Left ventricle myocardium inferior (tissue), 1 donor: ENCODE data around the gene KRTAP1-4. TPM values are rescaled to one million over a fixed set of nuclear protein-coding genes. Genes with fewer than 3 reads are reported as not detected.

Source experiments
- DNase-seq: peaks from one replicate; pipeline ENCODE4 v3.0.0-alpha.2; 2020
- H3K27ac ChIP-seq: fragments of 200-600 bp; replicated peaks from 2 replicates; pipeline ENCODE4 v1.8.0; 2021
- H3K27me3 ChIP-seq: fragments of 200-600 bp; 2 replicates; pipeline ENCODE4 v1.8.0; 2021; ENCODE audit warnings: low read depth
- H3K36me3 ChIP-seq: fragments of 200-600 bp; 2 replicates; pipeline ENCODE4 v1.8.0; 2021
- H3K4me1 ChIP-seq: fragments of 200-600 bp; 2 replicates; pipeline ENCODE4 v1.8.0; 2021
- H3K4me3 ChIP-seq: fragments of 200-600 bp; 2 replicates; pipeline ENCODE4 v1.8.0; 2021; ENCODE audit warnings: mild to moderate bottlenecking, moderate library complexity
- H3K9me3 ChIP-seq: fragments of 200-600 bp; replicated peaks from 2 replicates; pipeline ENCODE4 v1.8.0; 2021
- intact Hi-C: fragments of 100-400 bp; cut with micrococcal nuclease; formaldehyde crosslinking; loops from one replicate; pipeline ENCODE4 v1.11.0; 2022
- total RNA-seq: library from RNA; stranded (reverse); fragmentation: NEBNext Ultra II Directional; extraction: Animal tissue kit (Norgen Biotek cat#: 25700); gene quantifications from one replicate; pipeline ENCODE4 v1.2.1, GENCODE V29; 2021
- TF ChIP-seq, protein P1 (sequence below): fragments of 200-600 bp; IDR thresholded peaks from 2 replicates; pipeline ENCODE4 v1.8.0; 2021; ENCODE audit warnings: antibody characterized with exemption, mild to moderate bottlenecking, borderline replicate concordance
- donor health status: DM: no; HTN: yes; CAD: no; lungs with severe emphysema.

The KRTAP1-4 gene
- total RNA-seq, 1 donor from 2014 or later: not detected

DNA sequence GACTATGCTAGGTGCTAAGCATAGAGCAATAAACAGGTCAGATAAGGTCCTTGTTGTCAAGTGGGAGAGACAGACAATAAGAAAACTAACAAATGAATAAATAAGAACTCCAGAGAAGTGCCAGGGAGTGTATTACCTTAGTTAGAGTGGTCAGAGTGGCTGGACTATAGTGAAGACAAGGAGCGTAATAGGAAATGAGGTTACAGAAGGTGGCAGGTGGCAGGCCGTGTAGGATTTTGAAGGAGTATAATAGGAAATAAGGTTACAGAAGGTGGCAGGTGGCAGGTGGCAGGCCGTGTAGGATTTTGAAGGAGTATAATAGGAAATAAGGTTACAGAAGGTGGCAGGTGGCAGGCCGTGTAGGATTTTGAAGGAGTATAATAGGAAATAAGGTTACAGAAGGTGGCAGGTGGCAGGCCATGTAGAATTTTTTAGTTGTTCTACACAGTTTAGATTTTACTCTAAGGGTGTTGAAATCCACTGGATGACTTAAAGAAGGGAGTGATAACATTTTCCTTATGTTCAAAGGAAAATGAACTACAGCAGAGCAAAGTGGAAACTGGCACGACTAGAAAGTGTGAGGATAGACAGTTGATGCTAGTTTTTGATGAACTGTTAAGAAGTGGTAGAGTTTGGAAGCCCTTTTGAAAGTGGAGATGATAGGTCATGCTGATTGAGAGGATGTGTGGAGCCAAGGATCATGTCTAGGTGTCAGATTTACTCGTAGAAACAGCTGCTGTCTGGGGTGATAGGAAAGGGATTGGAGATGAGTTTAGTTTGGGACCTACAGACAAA is 17.5 kb downstream of the KRTAP1-4 start:
- Histone ChIP-seq H3K36me3 (no peaks in the 10 kb centered on the region), H3K9me3 (no peaks in the 10 kb centered on the region), H3K27me3 (no peaks in the 10 kb centered on the region), H3K4me1 (peaks cover 8% of the 10 kb centered on the region), H3K4me3 (no peak overlapping the region), H3K27ac (no peak overlapping the region)
- intact Hi-C loops: no loop called here
- no peak for DNase-seq
- TF ChIP-seq, protein P1, sequence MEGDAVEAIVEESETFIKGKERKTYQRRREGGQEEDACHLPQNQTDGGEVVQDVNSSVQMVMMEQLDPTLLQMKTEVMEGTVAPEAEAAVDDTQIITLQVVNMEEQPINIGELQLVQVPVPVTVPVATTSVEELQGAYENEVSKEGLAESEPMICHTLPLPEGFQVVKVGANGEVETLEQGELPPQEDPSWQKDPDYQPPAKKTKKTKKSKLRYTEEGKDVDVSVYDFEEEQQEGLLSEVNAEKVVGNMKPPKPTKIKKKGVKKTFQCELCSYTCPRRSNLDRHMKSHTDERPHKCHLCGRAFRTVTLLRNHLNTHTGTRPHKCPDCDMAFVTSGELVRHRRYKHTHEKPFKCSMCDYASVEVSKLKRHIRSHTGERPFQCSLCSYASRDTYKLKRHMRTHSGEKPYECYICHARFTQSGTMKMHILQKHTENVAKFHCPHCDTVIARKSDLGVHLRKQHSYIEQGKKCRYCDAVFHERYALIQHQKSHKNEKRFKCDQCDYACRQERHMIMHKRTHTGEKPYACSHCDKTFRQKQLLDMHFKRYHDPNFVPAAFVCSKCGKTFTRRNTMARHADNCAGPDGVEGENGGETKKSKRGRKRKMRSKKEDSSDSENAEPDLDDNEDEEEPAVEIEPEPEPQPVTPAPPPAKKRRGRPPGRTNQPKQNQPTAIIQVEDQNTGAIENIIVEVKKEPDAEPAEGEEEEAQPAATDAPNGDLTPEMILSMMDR: no peak

DNA sequence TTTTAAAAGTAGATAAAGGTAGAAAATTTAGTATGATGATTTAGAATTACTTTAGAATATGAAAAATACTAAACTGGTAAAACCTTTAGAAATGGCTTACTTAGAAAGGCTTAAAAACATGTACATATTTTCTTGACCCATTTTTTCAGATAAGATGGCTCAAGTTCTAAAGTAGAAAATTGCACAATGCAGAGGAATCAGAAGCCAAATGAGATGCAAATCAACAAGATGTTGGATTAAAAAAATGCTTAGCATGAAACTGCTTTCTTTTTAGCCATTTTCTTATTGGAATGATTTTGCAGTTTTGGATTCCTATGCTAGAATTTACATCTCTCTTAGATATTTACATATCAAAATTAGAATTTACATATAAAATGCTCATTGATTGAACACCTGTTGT is 19.6 kb downstream of the KRTAP1-4 start:
- DNase-seq: no peak
- intact Hi-C loops: no loop called here
- H3K4me3 ChIP-seq: no peak overlapping the region
- no peaks in the 10 kb centered on the region for H3K9me3 ChIP-seq
- TF ChIP-seq, protein P1: no peak
- no peak overlapping the region for H3K27ac ChIP-seq
- H3K27me3 ChIP-seq: no peaks in the 10 kb centered on the region
- no peaks in the 10 kb centered on the region for H3K36me3 ChIP-seq
- peaks cover 8% of the 10 kb centered on the region for H3K4me1 ChIP-seq

DNA sequence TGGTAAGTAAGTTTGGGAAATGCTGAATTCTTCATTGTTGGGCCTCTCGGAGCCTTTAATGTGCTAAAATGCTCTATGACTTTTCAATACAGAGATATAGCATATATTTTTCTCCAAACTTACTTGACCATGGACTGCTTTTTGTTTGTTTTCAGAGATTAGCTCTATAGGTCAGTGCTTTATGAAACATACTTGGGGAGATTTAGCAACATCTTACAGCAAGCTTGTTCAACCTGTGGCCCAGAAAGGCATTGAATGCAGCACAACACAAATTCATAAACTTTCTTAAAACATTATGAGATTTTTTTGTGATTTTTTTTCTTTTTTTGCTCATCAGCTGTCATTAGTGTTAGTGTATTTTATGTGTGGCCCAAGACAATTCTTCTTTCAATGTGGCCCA is 20.1 kb downstream of the KRTAP1-4 start:
- Histone ChIP-seq H3K27ac (no peak overlapping the region), H3K36me3 (no peaks in the 10 kb centered on the region), H3K9me3 (no peaks in the 10 kb centered on the region), H3K27me3 (no peaks in the 10 kb centered on the region), H3K4me1 (peaks cover 8% of the 10 kb centered on the region), H3K4me3 (no peak overlapping the region)
- TF ChIP-seq, protein P1: no peak
- intact Hi-C loops: no loop called here
- DNase-seq: no peak

DNA sequence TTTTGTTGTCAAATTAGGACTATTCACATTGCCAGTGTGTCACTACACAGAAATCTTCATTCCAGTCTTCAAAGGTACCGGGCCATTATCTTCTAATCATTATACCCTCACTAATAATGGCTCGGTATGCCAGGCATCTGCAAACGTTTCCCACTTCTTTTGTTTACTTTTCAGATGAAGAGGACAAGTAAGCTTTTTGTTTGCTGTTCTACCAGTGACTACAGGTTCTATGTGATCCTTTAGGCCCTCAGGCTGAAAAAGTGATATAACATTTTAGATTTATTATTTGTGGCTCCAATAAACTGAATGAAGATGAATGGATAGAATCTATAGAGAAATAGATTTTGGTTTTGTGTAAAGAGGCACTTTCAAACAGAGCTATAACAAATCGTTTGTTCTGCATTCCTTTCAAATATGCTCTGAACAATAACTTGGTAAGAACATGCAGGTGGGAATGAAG is 20.7 kb downstream of the KRTAP1-4 start:
- H3K4me3 ChIP-seq: no peak overlapping the region
- peaks cover 4% of the 10 kb centered on the region for H3K27me3 ChIP-seq
- intact Hi-C loops: no loop called here
- H3K27ac ChIP-seq: no peak overlapping the region
- no peaks in the 10 kb centered on the region for H3K9me3 ChIP-seq
- H3K4me1 ChIP-seq: peaks cover 8% of the 10 kb centered on the region
- no peaks in the 10 kb centered on the region for H3K36me3 ChIP-seq
- TF ChIP-seq, protein P1: no peak
- no peak for DNase-seq

DNA sequence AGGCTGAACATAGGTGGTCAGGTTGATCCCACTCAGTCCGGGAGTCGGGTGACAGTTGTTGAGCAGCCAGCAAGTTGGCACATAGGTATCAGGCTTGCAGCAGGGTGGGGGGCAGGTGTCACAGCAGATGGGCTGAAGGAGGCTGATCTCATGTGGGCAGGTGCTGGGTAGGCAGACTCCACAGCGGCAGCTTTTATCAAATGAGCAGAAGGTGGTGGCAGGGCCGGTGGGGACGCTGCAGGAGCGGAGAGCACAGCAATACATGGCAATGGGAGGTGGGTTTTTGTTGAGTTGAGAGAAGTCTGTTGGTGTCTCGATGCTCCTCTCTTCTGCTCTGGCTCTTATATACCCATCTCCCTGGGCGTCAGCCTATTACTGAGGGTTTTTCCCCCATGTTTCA is 21.2 kb downstream of the KRTAP1-4 start, which contains the start of gene KRTAP3-1:
Gene KRTAP3-1, minus strand, starts transcription at position 318 of the 400 bp plus-strand sequence. Its CDS starts 54 bp downstream, at position 264.
- DNase-seq: no peak
- Histone ChIP-seq H3K4me1 (peaks cover 4% of the 10 kb centered on the region), H3K9me3 (no peaks in the 10 kb centered on the region), H3K27ac (no peak within 1 kb of the TSS), H3K36me3 (no peaks in the 10 kb centered on the region), H3K27me3 (peaks cover 9% of the 10 kb centered on the region), H3K4me3 (no peak within 1 kb of the TSS)
- intact Hi-C loops: no loop called here
- TF ChIP-seq, protein P1: no peak
